ENCODE measurements around the gene CYP51A1.

- TF ChIP-seq, protein P1, sequence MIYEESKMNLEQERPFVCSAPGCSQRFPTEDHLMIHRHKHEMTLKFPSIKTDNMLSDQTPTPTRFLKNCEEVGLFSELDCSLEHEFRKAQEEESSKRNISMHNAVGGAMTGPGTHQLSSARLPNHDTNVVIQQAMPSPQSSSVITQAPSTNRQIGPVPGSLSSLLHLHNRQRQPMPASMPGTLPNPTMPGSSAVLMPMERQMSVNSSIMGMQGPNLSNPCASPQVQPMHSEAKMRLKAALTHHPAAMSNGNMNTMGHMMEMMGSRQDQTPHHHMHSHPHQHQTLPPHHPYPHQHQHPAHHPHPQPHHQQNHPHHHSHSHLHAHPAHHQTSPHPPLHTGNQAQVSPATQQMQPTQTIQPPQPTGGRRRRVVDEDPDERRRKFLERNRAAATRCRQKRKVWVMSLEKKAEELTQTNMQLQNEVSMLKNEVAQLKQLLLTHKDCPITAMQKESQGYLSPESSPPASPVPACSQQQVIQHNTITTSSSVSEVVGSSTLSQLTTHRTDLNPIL (CRISPR knock-in tag; IDR thresholded peaks at IDR 0.05; ENCODE audit: low read depth), result no peak
- TF ChIP-seq ZC3H10 (CRISPR knock-in tag; IDR thresholded peaks at IDR 0.05) (no peak), ZNF70 (CRISPR knock-in tag; IDR thresholded peaks at IDR 0.05) (no peak), ZFP3 (CRISPR knock-in tag; IDR thresholded peaks at IDR 0.05) (no peak), ESRRG (CRISPR knock-in tag; IDR thresholded peaks at IDR 0.05) (no peak), ZNF565 (CRISPR knock-in tag; conservative IDR thresholded peaks at IDR 0.05; ENCODE audit: low read depth) (no peak), TCF4 (CRISPR knock-in tag; IDR thresholded peaks at IDR 0.05; ENCODE audit: borderline replicate concordance) (no peak)
- TF ChIP-seq, protein P2, sequence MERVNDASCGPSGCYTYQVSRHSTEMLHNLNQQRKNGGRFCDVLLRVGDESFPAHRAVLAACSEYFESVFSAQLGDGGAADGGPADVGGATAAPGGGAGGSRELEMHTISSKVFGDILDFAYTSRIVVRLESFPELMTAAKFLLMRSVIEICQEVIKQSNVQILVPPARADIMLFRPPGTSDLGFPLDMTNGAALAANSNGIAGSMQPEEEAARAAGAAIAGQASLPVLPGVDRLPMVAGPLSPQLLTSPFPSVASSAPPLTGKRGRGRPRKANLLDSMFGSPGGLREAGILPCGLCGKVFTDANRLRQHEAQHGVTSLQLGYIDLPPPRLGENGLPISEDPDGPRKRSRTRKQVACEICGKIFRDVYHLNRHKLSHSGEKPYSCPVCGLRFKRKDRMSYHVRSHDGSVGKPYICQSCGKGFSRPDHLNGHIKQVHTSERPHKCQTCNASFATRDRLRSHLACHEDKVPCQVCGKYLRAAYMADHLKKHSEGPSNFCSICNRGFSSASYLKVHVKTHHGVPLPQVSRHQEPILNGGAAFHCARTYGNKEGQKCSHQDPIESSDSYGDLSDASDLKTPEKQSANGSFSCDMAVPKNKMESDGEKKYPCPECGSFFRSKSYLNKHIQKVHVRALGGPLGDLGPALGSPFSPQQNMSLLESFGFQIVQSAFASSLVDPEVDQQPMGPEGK (CRISPR knock-in tag; IDR thresholded peaks at IDR 0.05; ENCODE audit: borderline replicate concordance), result no peak
These were observed 12.6 kb downstream of the CYP51A1 start for GRCh38 chr7:92121681-92122080.

Measured in SK-N-SH treated with all-trans-retinoic acid at 6 μM for 48 hours (cell line).